SU-DHL-6 (cell line): ENCODE data around the gene ATP2A3.

Experiments
- H2AFZ ChIP-seq: fragments of 200-600 bp; sonication (generic); 2 replicates; pipeline ENCODE4 v1.6.1; 2014; ENCODE audit warnings: low read depth, mild to moderate bottlenecking, moderate library complexity, mixed read lengths, antibody characterized with exemption, low read length; ENCODE audit not compliant: severe bottlenecking
- H3F3A ChIP-seq: fragments of 200-600 bp; shearing (Covaris generic); 2 replicates; pipeline ENCODE4 v1.6.0; 2016; ENCODE audit warnings: antibody characterized with exemption, mild to moderate bottlenecking; ENCODE audit not compliant: insufficient read depth
- H3K27ac ChIP-seq: fragments of 200-600 bp; sonication (generic); 2 replicates; pipeline ENCODE4 v1.5.1; 2016; ENCODE audit warnings: low read depth, mild to moderate bottlenecking, low read length, moderate library complexity, mixed read lengths
- H3K27me3 ChIP-seq: fragments of 200-600 bp; sonication (generic), shearing (Covaris generic); 2 replicates; pipeline ENCODE4 v1.6.0; 2014; ENCODE audit warnings: mild to moderate bottlenecking, low read length
- H3K36me3 ChIP-seq: fragments of 200-600 bp; sonication (generic); 2 replicates; pipeline ENCODE4 v1.6.1; 2014; ENCODE audit warnings: mild to moderate bottlenecking, low read length, mixed read lengths
- H3K4me2 ChIP-seq: fragments of 300-600, 200-600 bp; shearing (Covaris generic), sonication (generic); 2 replicates; pipeline ENCODE4 v1.6.0; 2014; ENCODE audit warnings: low read length, low read depth, mild to moderate bottlenecking; ENCODE audit not compliant: poor library complexity, severe bottlenecking
- H3K4me3 ChIP-seq: fragments of 200-600 bp; sonication (generic); 2 replicates; pipeline ENCODE4 v1.5.1; 2014; ENCODE audit warnings: antibody characterized with exemption, low read length, mild to moderate bottlenecking, mixed read lengths; ENCODE audit not compliant: insufficient read depth, poor library complexity, severe bottlenecking
- H3K79me2 ChIP-seq: fragments of 200-600 bp; sonication (generic); 2 replicates; pipeline ENCODE4 v1.6.1; 2014; ENCODE audit warnings: mild to moderate bottlenecking, low read length, moderate library complexity; ENCODE audit not compliant: insufficient read depth
- H3K9ac ChIP-seq: fragments of 200-600 bp; sonication (generic); 2 replicates; pipeline ENCODE4 v1.7.0; 2014; ENCODE audit warnings: mild to moderate bottlenecking, low read length
- H3K9me2 ChIP-seq: fragments of 200-600 bp; sonication (generic); replicated peaks from 2 replicates; pipeline ENCODE4 v1.6.1; 2014; ENCODE audit warnings: low read length; ENCODE audit not compliant: insufficient read depth
- H3K9me3 ChIP-seq: fragments of 200-600 bp; sonication (generic); 2 replicates; pipeline ENCODE4 v1.6.1; 2014; ENCODE audit warnings: low read length, mixed read lengths; ENCODE audit not compliant: insufficient read depth
- H4K20me1 ChIP-seq: fragments of 200-600 bp; sonication (generic); 2 replicates; pipeline ENCODE4 v1.6.1; 2014; ENCODE audit warnings: low read depth, mild to moderate bottlenecking, antibody characterized with exemption, low read length, moderate library complexity, mixed read lengths
- EZH2phosphoT487 ChIP-seq: fragments of 200-600 bp; sonication (generic), shearing (Covaris generic); conservative IDR thresholded peaks from 2 replicates; pipeline ENCODE4 v1.6.1; 2018; ENCODE audit warnings: mild to moderate bottlenecking, antibody characterized with exemption, low read length, moderate library complexity, mixed read lengths
- TF ChIP-seq, protein P1 (sequence below): fragments of 200-600 bp; sonication (generic); IDR thresholded peaks from one replicate; pipeline ENCODE4 v1.5.1; 2017; ENCODE audit warnings: antibody characterized with exemption, mild to moderate bottlenecking, low read length, moderate library complexity; ENCODE audit not compliant: insufficient read depth, poor library complexity, severe bottlenecking

ATP2A3 gene

DNA sequence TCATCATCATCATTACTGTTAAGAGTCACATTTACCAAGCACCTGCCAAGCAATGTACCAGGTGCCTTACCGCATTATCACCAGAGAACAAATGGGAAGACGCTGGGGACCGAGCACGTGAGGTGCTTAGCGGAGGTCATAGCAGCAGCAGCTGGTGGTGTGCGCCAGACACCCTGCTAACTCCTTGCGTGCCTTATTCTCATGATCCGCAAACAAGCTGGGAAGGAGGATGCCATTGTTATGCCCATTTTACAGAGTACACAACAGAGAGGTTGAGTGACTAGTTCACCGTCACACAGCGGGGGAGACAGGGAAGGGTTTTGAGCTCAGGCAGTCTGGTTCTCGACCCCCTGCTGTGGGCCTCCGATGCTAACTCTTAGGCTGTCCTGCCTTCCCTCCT is 7.3 kb downstream of the ATP2A3 start:
- Histone ChIP-seq H3K36me3 (peaks cover 5% of the 10 kb centered on the region; the same call in 1 of the 2 replicates), H3K4me2 (no peak overlapping the region), H3K27ac (no peak overlapping the region), H4K20me1 (peaks cover 27% of the 10 kb centered on the region), H3K4me3 (no peak overlapping the region), H3K79me2 (peaks cover 80% of the 10 kb centered on the region), H3K9me2 (no peaks in the 10 kb centered on the region), H2AFZ (no peak overlapping the region), H3F3A (peaks cover 10% of the 10 kb centered on the region), H3K9ac (no peak overlapping the region), H3K9me3 (no peaks in the 10 kb centered on the region), H3K27me3 (no peaks in the 10 kb centered on the region)
- TF ChIP-seq, protein P1, sequence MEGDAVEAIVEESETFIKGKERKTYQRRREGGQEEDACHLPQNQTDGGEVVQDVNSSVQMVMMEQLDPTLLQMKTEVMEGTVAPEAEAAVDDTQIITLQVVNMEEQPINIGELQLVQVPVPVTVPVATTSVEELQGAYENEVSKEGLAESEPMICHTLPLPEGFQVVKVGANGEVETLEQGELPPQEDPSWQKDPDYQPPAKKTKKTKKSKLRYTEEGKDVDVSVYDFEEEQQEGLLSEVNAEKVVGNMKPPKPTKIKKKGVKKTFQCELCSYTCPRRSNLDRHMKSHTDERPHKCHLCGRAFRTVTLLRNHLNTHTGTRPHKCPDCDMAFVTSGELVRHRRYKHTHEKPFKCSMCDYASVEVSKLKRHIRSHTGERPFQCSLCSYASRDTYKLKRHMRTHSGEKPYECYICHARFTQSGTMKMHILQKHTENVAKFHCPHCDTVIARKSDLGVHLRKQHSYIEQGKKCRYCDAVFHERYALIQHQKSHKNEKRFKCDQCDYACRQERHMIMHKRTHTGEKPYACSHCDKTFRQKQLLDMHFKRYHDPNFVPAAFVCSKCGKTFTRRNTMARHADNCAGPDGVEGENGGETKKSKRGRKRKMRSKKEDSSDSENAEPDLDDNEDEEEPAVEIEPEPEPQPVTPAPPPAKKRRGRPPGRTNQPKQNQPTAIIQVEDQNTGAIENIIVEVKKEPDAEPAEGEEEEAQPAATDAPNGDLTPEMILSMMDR: no peak
- no peak for TF ChIP-seq EZH2phosphoT487

DNA sequence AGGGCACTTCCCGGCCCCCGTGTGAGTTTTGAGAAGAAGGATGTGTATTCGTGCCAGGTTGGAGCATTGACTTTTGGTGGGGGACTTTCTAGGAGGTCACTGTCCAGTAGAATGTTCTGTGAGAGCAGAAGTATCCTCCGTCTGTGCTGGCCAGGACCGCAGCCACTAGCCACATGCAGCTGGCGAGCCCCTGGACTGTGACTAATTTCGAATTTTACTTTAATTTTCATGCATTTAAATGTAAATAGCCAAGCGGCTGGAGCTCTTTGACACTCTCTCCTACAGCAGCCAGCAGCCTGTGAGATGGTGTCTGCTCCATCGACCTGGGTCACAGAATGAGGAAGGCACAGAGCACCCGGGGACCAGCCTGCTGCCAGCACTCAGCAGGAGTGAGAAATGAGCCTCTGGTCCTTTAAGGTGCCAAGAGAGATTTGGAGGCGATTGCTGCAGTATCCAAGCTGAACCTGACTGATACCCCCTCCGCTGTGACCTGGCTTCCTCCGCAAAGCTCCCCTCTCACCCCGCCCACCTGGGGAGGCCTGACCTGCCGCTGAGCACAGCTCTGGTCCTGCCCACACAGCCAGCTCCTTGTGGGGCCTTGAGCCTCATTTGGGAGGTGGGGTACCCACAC is 7.8 kb downstream of the ATP2A3 start:
- no peaks in the 10 kb centered on the region for H3K9me2 ChIP-seq
- no peak overlapping the region for H3K27ac ChIP-seq
- peaks cover 5% of the 10 kb centered on the region; the same call in 1 of the 2 replicates for H3K36me3 ChIP-seq
- H3F3A ChIP-seq: peaks cover 5% of the 10 kb centered on the region; the same call in 1 of the 2 replicates
- H3K4me2 ChIP-seq: no peak overlapping the region
- H2AFZ ChIP-seq: no peak overlapping the region
- H3K27me3 ChIP-seq: no peaks in the 10 kb centered on the region
- peaks cover 76% of the 10 kb centered on the region for H3K79me2 ChIP-seq
- no peak overlapping the region for H3K9ac ChIP-seq
- H3K9me3 ChIP-seq: no peaks in the 10 kb centered on the region
- peaks cover 27% of the 10 kb centered on the region for H4K20me1 ChIP-seq
- H3K4me3 ChIP-seq: no peak overlapping the region
- TF ChIP-seq EZH2phosphoT487: no peak

DNA sequence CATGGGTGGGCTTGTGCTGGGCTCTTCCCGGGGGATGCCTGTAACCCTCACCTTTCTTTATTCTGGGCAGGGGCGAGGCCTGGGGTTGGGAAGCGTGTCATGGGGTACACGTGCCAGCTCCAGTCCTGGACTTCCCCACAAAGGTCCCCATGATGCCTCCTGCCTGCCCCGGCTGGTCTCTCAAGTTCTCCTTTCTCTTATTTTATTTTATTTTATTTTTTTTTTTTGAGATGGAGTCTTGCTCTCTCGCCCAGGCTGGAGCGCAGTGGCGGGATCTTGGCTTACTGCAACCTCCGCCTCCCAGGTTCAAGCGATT is 8.6 kb downstream of the ATP2A3 start:
- H3K9ac ChIP-seq: no peak overlapping the region
- H3K4me3 ChIP-seq: no peak overlapping the region
- no peak for TF ChIP-seq EZH2phosphoT487
- TF ChIP-seq, protein P1: no peak
- peaks cover 1% of the 10 kb centered on the region; the same call in 1 of the 2 replicates for H3K36me3 ChIP-seq
- H3K27me3 ChIP-seq: no peaks in the 10 kb centered on the region
- H3F3A ChIP-seq: peaks cover 1% of the 10 kb centered on the region; the same call in 1 of the 2 replicates
- H4K20me1 ChIP-seq: peaks cover 22% of the 10 kb centered on the region; the same call in 1 of the 2 replicates
- no peak overlapping the region for H2AFZ ChIP-seq
- H3K9me2 ChIP-seq: no peaks in the 10 kb centered on the region
- no peak overlapping the region for H3K4me2 ChIP-seq
- no peaks in the 10 kb centered on the region for H3K9me3 ChIP-seq
- H3K27ac ChIP-seq: no peak overlapping the region
- peaks cover 68% of the 10 kb centered on the region for H3K79me2 ChIP-seq

DNA sequence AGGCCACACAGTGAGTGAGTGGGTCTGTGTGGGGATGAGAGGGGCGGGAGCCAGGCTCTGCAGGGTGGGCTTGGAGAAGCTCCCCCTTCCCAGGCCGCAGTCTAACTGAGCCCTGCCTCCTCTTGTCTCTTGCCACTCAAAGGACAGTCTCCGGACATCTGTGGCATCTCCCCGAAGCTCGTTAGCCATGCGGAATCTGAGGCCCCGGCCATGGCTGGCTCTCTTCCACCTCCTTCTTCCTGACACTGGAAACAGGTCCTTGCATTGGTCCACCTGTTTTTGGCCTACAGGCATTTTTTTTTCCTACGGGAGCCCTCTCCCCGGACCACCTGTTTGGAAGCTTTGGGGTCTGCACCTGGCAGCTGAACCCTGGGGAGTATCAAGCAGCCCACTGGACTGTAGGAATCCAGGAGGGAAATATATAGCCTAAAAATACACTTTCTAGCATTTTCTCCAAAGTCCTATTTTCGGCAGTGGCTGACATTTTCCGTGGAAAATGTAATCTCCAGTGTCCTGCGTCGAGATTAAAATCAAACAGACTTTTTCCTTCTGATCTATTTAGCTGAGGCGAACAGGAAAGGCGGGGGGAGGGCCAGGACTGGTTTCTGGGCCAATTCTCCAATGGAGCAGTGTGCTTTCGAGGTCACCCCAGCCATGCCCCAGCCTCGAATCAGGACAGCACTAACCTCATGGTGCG is 9.1 kb downstream of the ATP2A3 start:
- Histone ChIP-seq H3K27me3 (no peaks in the 10 kb centered on the region), H3K36me3 (no peaks in the 10 kb centered on the region; the same call in 1 of the 2 replicates), H3F3A (no peaks in the 10 kb centered on the region), H3K9ac (no peak overlapping the region), H3K9me2 (no peaks in the 10 kb centered on the region), H3K4me3 (no peak overlapping the region), H3K79me2 (peaks cover 63% of the 10 kb centered on the region), H3K9me3 (no peaks in the 10 kb centered on the region), H3K27ac (no peak overlapping the region), H3K4me2 (no peak overlapping the region), H2AFZ (no peak overlapping the region), H4K20me1 (peaks cover 18% of the 10 kb centered on the region; the same call in 1 of the 2 replicates)
- TF ChIP-seq, protein P1: no peak
